Tibial artery (tissue), 4 donors: ENCODE measurements around the gene NCAPG2.

Source experiments
- DNase-seq, 2 donors: peaks; one replicate each; pipeline ENCODE4 v3.0.0-alpha.2; 2019
- H3K27ac ChIP-seq, 2 donors: fragments of 200-600 bp; sonication (generic) in 1 of 2; 1 replicate in 1 of 2; 2 replicates in 1 of 2; pipeline ENCODE4 v1.5.1; 2018 to 2019; ENCODE audit warnings: mild to moderate bottlenecking in 1 of 2
- H3K27me3 ChIP-seq, 2 donors: fragments of 200-600 bp; sonication (generic) in 1 of 2; one replicate each; pipeline versions ENCODE4 v1.5.1 to v1.6.0; 2016 to 2019
- H3K36me3 ChIP-seq, 3 donors: fragments of 200-600 bp; sonication (generic) in 2 of 3; one replicate each; pipeline ENCODE4 v1.5.1; 2016 to 2019; ENCODE audit warnings: mild to moderate bottlenecking in 2 of 3
- H3K4me1 ChIP-seq, 4 donors: fragments of 200-600 bp; sonication (generic) in 2 of 4; 1 replicate in 3 of 4; 2 replicates in 1 of 4; pipeline ENCODE4 v1.5.1; 2016 to 2019
- H3K4me3 ChIP-seq, 2 donors: fragments of 200-600 bp; sonication (generic) in 1 of 2; 1 replicate in 1 of 2; 2 replicates in 1 of 2; pipeline ENCODE4 v1.5.1; 2018 to 2019; ENCODE audit warnings: mild to moderate bottlenecking in 2 of 2
- H3K9me3 ChIP-seq, 3 donors: fragments of 200-600 bp; sonication (generic) in 1 of 3; one replicate each; pipeline ENCODE4 v1.5.1; 2016 to 2019
- intact Hi-C: fragments of 100-400 bp; cut with DNase I; formaldehyde crosslinking; loops from one replicate; pipeline ENCODE4 v1.15.0; 2023; ENCODE audit warnings: low total_unique reads
- TF ChIP-seq, protein P1 (sequence below), 2 experiments: fragments of 200-600 bp in 1 of 2; fragments of 450-650 bp in 1 of 2; IDR thresholded peaks; one replicate each; pipeline ENCODE4 v1.5.1; 2017 to 2019; ENCODE audit warnings: antibody characterized with exemption in 2 of 2, mild to moderate bottlenecking in 1 of 2, moderate library complexity in 1 of 2

Gene NCAPG2

GRCh38 chr7:158689488-158689887, 15.1 kb downstream of the NCAPG2 start:
- intact Hi-C loops = no loop called here
- Histone ChIP-seq H3K4me3 (no peak overlapping the region), H3K27me3 (no peaks in the 10 kb centered on the region), H3K36me3 (peaks cover 8 to 32% (median 9%) of the 10 kb centered on the region in 3 donors), H3K4me1 (no peaks in the 10 kb centered on the region), H3K9me3 (no peaks in the 10 kb centered on the region), H3K27ac (no peak overlapping the region)
- DNase-seq = no peak
- TF ChIP-seq, protein P1, sequence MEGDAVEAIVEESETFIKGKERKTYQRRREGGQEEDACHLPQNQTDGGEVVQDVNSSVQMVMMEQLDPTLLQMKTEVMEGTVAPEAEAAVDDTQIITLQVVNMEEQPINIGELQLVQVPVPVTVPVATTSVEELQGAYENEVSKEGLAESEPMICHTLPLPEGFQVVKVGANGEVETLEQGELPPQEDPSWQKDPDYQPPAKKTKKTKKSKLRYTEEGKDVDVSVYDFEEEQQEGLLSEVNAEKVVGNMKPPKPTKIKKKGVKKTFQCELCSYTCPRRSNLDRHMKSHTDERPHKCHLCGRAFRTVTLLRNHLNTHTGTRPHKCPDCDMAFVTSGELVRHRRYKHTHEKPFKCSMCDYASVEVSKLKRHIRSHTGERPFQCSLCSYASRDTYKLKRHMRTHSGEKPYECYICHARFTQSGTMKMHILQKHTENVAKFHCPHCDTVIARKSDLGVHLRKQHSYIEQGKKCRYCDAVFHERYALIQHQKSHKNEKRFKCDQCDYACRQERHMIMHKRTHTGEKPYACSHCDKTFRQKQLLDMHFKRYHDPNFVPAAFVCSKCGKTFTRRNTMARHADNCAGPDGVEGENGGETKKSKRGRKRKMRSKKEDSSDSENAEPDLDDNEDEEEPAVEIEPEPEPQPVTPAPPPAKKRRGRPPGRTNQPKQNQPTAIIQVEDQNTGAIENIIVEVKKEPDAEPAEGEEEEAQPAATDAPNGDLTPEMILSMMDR (IDR thresholded peaks at IDR 0.05) = no peak

GRCh38 chr7:158687406-158687805, 17.2 kb downstream of the NCAPG2 start:
- Histone ChIP-seq H3K27ac (no peak overlapping the region), H3K36me3 (peaks cover 9 to 32% (median 14%) of the 10 kb centered on the region in 3 donors), H3K9me3 (no peaks in the 10 kb centered on the region), H3K27me3 (no peaks in the 10 kb centered on the region), H3K4me1 (no peaks in the 10 kb centered on the region), H3K4me3 (no peak overlapping the region)
- TF ChIP-seq, protein P1 (IDR thresholded peaks at IDR 0.05) = no peak
- intact Hi-C loops = no loop called here
- no peak for DNase-seq

- intact Hi-C loops = no loop called here
- TF ChIP-seq, protein P1 (IDR thresholded peaks at IDR 0.05) = no peak
- H3K4me1 ChIP-seq = no peaks in the 10 kb centered on the region
- no peaks in the 10 kb centered on the region for H3K9me3 ChIP-seq
- H3K4me3 ChIP-seq = no peak overlapping the region
- peaks cover 9 to 32% (median 14%) of the 10 kb centered on the region in 3 donors for H3K36me3 ChIP-seq
- H3K27ac ChIP-seq = no peak overlapping the region
- H3K27me3 ChIP-seq = no peaks in the 10 kb centered on the region
- no peak for DNase-seq
Observed at GRCh38 chr7:158685693-158686092, 18.9 kb downstream of the NCAPG2 start.

DNA sequence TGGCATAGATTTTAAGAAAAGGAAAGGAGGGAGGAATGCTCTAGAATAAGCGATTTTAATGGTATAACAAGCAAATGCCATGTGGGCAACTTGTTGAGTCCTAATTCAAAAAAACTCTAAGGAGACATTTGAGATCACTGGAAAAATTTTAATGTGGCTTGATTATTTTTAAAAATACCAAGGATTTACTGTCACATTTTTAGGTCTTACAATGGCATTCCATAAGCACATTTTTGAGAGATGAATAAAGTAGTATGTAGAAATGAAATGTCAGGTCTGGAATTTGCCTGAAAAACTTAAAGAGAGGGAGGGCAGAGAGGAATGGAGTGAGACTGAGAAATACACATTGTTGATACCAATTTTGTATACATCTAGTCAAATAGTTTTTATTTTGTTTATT, 20.3 kb downstream of the NCAPG2 start:
- TF ChIP-seq, protein P1 (IDR thresholded peaks at IDR 0.05) = no peak
- Histone ChIP-seq H3K4me3 (no peak overlapping the region), H3K36me3 (peaks cover 13 to 33% (median 21%) of the 10 kb centered on the region in 3 donors), H3K4me1 (no peaks in the 10 kb centered on the region), H3K9me3 (no peaks in the 10 kb centered on the region), H3K27ac (no peak overlapping the region), H3K27me3 (no peaks in the 10 kb centered on the region)
- intact Hi-C loops = no loop called here
- no peak for DNase-seq

GRCh38 chr7:158683541-158683940, 21.1 kb downstream of the NCAPG2 start:
- Histone ChIP-seq H3K27me3 (no peaks in the 10 kb centered on the region), H3K4me3 (no peak overlapping the region), H3K9me3 (no peaks in the 10 kb centered on the region), H3K27ac (no peak overlapping the region), H3K36me3 (peaks cover 14 to 29% (median 24%) of the 10 kb centered on the region in 3 donors), H3K4me1 (no peaks in the 10 kb centered on the region)
- TF ChIP-seq, protein P1 (IDR thresholded peaks at IDR 0.05) = no peak
- intact Hi-C loops = no loop called here
- no peak for DNase-seq

DNA sequence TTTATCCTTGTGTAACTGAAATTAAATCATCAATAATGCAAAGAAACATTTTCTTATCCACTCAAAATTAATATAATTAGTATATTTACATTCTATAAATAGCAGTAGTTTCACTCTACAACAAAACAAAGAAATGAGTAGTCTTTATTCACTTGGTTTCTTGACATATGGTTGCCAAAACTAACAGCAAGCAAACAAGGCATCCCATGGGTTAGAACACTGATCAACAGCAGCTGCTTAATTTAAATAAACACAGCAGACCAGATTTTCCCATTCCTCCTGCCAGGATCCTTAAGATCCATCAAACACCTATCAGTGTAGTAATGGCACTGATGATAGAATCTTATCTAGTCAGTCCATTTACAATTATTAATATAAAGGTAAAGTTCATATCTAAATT, 22.1 kb downstream of the NCAPG2 start:
- intact Hi-C loops = no loop called here
- H3K9me3 ChIP-seq = no peaks in the 10 kb centered on the region
- TF ChIP-seq, protein P1 (IDR thresholded peaks at IDR 0.05) = no peak
- H3K4me3 ChIP-seq = no peak overlapping the region
- no peaks in the 10 kb centered on the region for H3K27me3 ChIP-seq
- no peaks in the 10 kb centered on the region for H3K4me1 ChIP-seq
- no peak overlapping the region for H3K27ac ChIP-seq
- H3K36me3 ChIP-seq = peaks cover 19 to 31% (median 29%) of the 10 kb centered on the region in 3 donors
- DNase-seq = no peak
